Lower leg skin (tissue), 4 donors: ENCODE results near the gene MYG1. TPM values are rescaled to one million over a fixed set of nuclear protein-coding genes. Genes with fewer than 3 reads are reported as not detected.

Experiments
- DNase-seq, 2 donors: peaks; one replicate each; pipeline ENCODE4 v3.0.0-alpha.2; 2019; ENCODE audit warnings: low spot score in 2 of 2
- H3K4me3 ChIP-seq: fragments of 200-600 bp; sonication (generic); 2 replicates; pipeline ENCODE4 v1.5.1; 2017; ENCODE audit warnings: mild to moderate bottlenecking, low read depth; ENCODE audit not compliant: poor library complexity, severe bottlenecking
- CTCF ChIP-seq, 3 donors: fragments of 450-650 bp; IDR thresholded peaks; one replicate each; pipeline ENCODE4 v1.5.1; 2016; ENCODE audit warnings: antibody characterized with exemption in 3 of 3, mild to moderate bottlenecking in 3 of 3, moderate library complexity in 2 of 3
- POLR2A ChIP-seq, 2 donors: fragments of 450-650 bp; IDR thresholded peaks; one replicate each; pipeline ENCODE4 v1.6.1; 2016 to 2017; ENCODE audit warnings: antibody characterized with exemption in 2 of 2, mild to moderate bottlenecking in 1 of 2, moderate library complexity in 1 of 2
- WGBS, 2 donors: methylation state at CpG; one replicate each; pipeline ENCODE4 v1.1.5; 2018; 5-methylcytosine and 5-hydroxymethylcytosine counted together
- intact Hi-C: fragments of 100-400 bp; cut with DNase I; formaldehyde crosslinking; loops from one replicate; pipeline ENCODE4 v1.15.0; 2023; ENCODE audit warnings: low total_unique reads
- total RNA-seq, 4 donors: library from RNA; depleted of rRNA; stranded (reverse); fragments of >200 nt; gene quantifications; one replicate each; pipeline ENCODE4 v1.1.0, GENCODE V29; 2016

MYG1 gene, protein sequence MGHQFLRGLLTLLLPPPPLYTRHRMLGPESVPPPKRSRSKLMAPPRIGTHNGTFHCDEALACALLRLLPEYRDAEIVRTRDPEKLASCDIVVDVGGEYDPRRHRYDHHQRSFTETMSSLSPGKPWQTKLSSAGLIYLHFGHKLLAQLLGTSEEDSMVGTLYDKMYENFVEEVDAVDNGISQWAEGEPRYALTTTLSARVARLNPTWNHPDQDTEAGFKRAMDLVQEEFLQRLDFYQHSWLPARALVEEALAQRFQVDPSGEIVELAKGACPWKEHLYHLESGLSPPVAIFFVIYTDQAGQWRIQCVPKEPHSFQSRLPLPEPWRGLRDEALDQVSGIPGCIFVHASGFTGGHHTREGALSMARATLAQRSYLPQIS
- 10 to 100 TPM; 39.2 to 53.5 (median 46.8) TPM for total RNA-seq

DNA sequence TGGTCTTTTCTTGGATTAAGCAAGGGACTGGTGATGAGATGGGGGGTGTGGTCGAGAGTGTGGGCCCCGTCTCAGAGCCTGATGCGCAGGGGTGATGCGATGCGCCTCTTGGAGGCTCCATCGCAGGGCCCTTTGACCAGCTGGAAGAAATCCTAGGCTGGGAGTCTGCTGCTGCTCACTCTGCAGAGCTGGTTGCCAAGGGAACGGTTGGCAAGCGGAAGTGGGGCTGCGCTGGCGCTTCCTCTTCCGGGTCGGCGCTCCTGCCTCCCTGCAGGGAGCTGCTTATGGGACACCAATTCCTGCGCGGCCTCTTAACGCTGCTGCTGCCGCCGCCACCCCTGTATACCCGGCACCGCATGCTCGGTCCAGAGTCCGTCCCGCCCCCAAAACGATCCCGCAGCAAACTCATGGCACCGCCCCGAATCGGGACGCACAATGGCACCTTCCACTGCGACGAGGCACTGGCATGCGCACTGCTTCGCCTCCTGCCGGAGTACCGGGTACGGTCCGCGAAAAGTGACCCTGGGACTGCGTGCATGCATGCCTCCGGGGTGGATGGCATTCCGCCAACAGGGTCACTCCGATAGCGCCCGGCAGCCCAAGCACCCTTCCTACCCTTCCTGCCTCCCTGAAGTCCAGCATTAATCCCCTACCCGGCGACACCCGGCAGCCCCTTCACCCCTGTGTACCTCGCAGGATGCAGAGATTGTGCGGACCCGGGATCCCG, at the start of gene MYG1:
TSS of gene MYG1 (plus strand) at position 242 of the 727 bp plus-strand sequence. CDS start at position 285, 43 bp downstream.
- H3K4me3 ChIP-seq = peak within 1 kb of the TSS; percentile 64
- peak; percentile 75 to 94 for DNase-seq
- no peak for TF ChIP-seq CTCF (IDR thresholded peaks at IDR 0.05)
- TF ChIP-seq POLR2A (IDR thresholded peaks at IDR 0.05) = no peak
- intact Hi-C loops = no loop called here
- WGBS, 2 donors = 1% methylated on average over 23 to 42 of the region's 51 CpGs

- 0% methylated on average over 24 to 33 of the region's 51 CpGs for WGBS, 2 donors
- DNase-seq = peak; percentile 72 to 95
- intact Hi-C loops = no loop called here
- peak overlapping the region; percentile 58 for H3K4me3 ChIP-seq
- TF ChIP-seq CTCF (IDR thresholded peaks at IDR 0.05) = no peak
- TF ChIP-seq POLR2A (IDR thresholded peaks at IDR 0.05) = no peak
These were observed 47.8 kb upstream of the MYG1 start for GRCh38 chr12:53251477-53252348.

GRCh38 chr12:53252349-53252916, 47.1 kb upstream of the MYG1 start:
- no peak for TF ChIP-seq POLR2A (IDR thresholded peaks at IDR 0.05)
- no peak for TF ChIP-seq CTCF (IDR thresholded peaks at IDR 0.05)
- intact Hi-C loops = no loop called here
- peak; percentile 40 to 90 for DNase-seq
- WGBS, 2 donors = 6% methylated on average over 17 to 19 of the region's 19 CpGs
- peak overlapping the region; percentile 58 for H3K4me3 ChIP-seq

DNA sequence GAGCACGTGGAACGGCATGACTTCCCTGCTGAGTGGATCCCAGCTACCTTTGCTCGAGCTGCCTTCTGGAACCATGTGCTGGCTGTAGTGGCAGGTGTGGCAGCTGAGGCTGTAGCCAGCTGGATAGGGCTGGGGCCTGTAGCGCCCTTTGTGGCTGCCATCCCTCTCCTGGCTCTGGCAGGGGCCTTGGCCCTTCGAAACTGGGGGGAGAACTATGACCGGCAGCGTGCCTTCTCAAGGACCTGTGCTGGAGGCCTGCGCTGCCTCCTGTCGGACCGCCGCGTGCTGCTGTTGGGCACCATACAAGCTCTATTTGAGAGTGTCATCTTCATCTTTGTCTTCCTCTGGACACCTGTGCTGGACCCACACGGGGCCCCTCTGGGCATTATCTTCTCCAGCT, 46.2 kb upstream of the MYG1 start:
- no peak for TF ChIP-seq POLR2A (IDR thresholded peaks at IDR 0.05)
- 80 to 92% methylated on average over 9 to 13 of the region's 13 CpGs for WGBS, 2 donors
- H3K4me3 ChIP-seq = peak overlapping the region; percentile 58
- intact Hi-C loops = no loop called here
- no peak for DNase-seq

- intact Hi-C loops = no loop called here
- TF ChIP-seq POLR2A (IDR thresholded peaks at IDR 0.05) = no peak
- H3K4me3 ChIP-seq = no peak overlapping the region
- 62 to 64% methylated on average over 1 of the region's 1 CpG for WGBS, 2 donors
- no peak for DNase-seq
These were observed 44.5 kb upstream of the MYG1 start for GRCh38 chr12:53254816-53255545.

DNA sequence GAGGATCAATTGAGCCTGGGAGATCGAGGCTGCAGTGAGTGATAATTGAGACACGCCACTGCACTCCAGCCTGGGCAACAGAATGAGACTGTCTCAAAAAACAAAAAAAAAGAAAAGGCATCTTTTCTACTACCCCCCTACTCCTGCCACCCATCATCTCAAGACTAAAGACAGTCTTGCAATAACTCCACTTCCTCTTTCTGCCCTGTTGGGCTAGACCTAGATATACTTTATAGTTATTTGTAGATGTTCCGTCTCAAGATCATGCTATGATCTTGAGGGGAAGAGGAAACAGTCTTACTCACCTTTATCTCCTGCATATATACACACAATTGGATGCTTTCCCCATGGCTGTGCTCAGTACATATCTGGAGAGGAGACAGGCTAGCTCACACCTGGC, 43.5 kb upstream of the MYG1 start:
- H3K4me3 ChIP-seq = no peak overlapping the region
- TF ChIP-seq POLR2A (IDR thresholded peaks at IDR 0.05) (no peak), CTCF (IDR thresholded peaks at IDR 0.05) (no peak)
- 79 to 83% methylated on average over 3 of the region's 3 CpGs for WGBS, 2 donors
- DNase-seq = no peak
- intact Hi-C loops = no loop called here
